ENCODE results near the gene TMEM184A.

DNA sequence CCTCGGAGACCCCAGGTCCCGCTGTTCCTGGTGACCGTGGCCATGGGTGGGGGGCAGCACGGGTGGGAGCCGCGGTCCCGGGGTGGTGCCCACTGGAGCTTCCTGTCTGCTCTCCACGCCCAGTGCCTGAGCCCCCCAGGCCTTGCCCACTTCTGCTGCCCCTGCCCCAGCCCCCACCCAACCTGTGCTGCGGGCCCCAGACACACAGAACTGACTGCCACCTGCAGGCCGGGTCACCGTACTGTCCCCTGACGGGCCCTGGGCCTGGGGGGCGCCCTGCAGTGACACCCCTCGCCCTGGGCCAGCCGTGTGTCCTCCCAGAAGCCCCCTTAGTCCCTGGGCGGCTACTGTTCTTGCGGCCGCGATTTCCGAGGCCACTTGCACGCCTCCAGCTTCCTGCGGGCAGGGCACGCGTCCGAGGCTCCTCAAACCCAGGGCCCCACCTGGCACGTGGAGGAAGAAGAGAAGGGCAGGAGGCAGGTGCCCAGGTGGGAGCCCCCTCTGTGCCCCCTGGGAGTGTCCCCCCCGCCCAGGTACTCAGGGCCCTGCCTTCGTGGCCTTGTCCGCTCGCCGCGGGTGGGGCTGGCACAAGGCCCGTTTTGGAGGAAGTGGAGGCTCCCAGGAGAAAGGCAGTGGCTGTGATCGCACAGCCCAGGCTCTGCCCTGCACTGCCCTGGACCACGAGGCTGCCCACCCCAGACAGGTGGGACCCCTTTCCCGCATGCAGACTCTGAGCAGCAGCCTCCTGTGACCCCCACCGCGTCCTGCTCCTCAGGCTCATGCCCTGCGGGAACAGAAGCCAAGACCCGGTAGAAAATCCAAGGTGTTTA lies 10.4 kb downstream of the TMEM184A start:
- no peak for TF ChIP-seq EZH2 (IDR thresholded peaks at IDR 0.05; ENCODE audit: insufficient read depth, poor library complexity, severe bottlenecking)
- TF ChIP-seq EZH2phosphoT487 (IDR thresholded peaks at IDR 0.05; ENCODE audit: insufficient read depth, low read depth): no peak

All from GM23248 (cell line).